GM21528 (cell line): ENCODE measurements around the gene CTNNA3.

Experiments
- ATAC-seq: cut with Tn5 transposase; IDR thresholded peaks from one replicate; pipeline ENCODE4 v1.9.1; 2021; ENCODE audit warnings: mild to moderate bottlenecking, moderate library complexity; ENCODE audit not compliant: unreplicated experiment, low FRiP score

The CTNNA3 gene

GRCh38 chr10:67156239-67156638 lies 539.8 kb downstream of the CTNNA3 start:
- ATAC-seq = no peak

GRCh38 chr10:67151471-67151870 lies 544.5 kb downstream of the CTNNA3 start:
- no peak for ATAC-seq

GRCh38 chr10:67144530-67144929 lies 551.5 kb downstream of the CTNNA3 start:
- ATAC-seq = no peak

GRCh38 chr10:67141300-67141699 lies 554.7 kb downstream of the CTNNA3 start:
- ATAC-seq = no peak

GRCh38 chr10:67140641-67141040 lies 555.4 kb downstream of the CTNNA3 start:
- no peak for ATAC-seq

DNA sequence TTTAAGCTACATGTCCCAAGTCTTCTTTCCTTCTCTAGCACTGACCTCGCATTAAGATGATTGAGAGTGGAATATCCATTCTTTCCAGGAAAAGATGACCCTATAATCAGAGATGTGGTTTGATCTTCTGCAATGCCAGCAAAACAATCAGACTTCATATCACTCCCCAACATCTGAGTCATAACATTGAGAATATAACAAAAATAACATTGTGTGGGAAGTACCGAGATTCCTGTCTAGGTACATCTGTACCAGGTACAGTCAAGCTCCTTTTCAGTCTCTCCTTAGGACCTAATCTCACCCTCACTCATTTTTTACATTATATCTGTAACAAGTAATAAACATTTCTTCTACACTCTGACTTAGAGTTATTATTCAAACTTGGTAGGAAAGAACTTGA lies 568.6 kb downstream of the CTNNA3 start:
- ATAC-seq = no peak

DNA sequence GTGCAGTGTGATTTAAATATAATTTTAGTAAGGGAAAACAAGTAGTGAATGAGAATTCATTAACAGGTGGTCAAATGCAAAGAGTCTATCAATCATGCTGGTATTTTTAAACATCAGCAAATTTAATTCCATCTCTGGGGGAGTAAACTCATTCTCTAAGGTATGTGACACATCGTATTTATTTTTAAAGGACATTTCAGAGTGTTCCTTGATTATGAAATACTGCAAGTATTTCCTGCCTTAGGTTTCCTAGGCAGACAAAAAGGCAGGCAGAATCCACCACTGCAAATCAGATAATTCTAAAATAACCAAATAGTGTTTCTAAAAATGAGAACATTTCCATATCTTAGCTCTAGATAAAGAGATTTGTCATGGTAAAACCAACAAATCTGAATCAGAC lies 576.3 kb downstream of the CTNNA3 start:
- ATAC-seq = no peak

DNA sequence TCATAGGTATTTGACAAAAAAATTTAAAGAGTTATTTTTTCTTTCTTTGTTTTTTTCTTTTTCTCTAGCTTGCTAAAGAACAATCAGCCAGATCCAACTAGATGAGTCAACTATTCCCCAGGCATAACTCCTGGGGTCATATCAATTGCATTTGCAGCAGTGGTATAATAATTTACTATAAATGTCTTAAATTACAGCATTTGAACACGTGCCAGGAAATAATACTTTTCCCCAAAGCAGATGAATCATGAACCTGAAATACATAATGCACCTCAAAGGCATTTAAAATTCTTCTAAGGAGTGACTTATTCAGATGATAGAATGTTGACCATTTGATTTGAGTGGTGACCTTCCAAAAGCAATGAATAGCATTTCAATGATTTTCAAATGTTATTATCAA lies 580.0 kb downstream of the CTNNA3 start:
- no peak for ATAC-seq

DNA sequence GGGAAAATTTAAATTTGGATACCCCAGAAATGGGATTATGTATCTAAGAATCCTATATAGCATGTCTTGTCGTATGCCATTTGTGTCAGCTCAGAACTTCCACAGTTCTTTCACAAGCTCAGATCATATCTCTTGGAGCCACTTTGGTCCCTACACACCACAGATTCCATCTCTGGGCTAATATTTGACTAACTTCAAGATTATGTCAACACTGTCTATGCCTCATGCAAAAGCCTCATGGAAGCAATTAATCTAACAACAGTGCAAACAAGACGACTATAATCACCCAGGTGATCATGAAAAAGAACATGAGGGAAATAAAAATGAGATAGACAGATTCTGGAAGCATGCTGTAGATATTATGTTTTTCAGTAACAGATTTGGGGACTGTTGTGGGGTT lies 581.0 kb downstream of the CTNNA3 start:
- no peak for ATAC-seq

DNA sequence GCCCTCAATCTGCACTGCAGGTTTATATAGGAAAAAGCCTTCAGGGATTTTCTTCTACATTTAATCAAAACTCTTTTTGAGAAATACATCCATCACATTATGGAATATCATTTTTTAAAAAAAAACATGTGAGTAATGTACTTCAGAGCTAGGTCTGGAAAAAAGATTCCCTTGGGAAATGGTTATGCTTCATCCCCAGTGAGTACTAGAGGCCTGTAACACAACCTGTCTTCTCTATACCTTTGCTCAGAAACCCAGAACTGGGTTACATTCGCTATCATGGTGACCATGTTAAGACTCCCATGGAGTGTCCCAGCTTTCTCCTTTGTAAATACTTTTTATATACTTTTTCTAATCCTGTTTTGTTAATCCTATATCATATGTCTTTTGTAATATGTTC lies 583.2 kb downstream of the CTNNA3 start:
- ATAC-seq = no peak

GRCh38 chr10:67110286-67110685 lies 585.7 kb downstream of the CTNNA3 start:
- ATAC-seq = no peak

- no peak for ATAC-seq
Observed at GRCh38 chr10:67107670-67108069, 588.3 kb downstream of the CTNNA3 start.

- ATAC-seq = no peak
Observed at GRCh38 chr10:67100951-67101350, 595.0 kb downstream of the CTNNA3 start.

DNA sequence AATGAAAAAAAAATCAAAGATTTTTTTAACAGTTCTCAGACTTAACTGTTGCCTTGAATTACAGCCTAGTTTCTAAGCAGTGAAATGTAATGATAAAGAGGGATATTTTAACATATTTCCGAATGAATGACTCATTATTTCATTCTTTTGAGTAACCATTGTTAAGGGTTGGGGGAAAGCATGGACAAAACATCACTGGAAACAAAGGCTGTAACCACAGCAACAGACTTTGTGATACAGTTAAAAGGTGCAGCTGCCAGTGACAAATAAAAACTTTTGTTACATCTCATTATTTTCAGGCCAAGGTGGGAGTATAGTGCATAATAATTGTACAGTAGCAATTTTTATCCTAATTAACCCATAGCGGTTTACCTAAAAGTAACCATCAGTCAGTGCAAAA lies 597.5 kb downstream of the CTNNA3 start:
- no peak for ATAC-seq

DNA sequence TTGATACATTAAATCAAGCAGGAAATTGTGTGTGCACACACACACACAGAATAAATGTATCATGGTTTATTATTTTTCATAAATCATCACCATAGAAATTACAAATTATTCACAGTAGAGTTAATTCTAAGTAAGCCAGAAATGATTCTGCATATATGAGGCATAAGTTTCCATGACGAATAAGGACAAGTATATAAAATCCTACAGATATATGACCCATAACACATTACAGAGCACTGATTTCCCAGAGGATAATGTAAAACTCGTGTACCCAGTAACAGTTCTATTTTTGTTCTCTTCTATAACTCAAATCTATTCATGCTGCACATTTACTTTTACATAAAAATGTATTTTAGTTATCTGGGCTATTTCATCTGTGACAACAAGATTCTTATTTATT lies 600.5 kb downstream of the CTNNA3 start:
- no peak for ATAC-seq

DNA sequence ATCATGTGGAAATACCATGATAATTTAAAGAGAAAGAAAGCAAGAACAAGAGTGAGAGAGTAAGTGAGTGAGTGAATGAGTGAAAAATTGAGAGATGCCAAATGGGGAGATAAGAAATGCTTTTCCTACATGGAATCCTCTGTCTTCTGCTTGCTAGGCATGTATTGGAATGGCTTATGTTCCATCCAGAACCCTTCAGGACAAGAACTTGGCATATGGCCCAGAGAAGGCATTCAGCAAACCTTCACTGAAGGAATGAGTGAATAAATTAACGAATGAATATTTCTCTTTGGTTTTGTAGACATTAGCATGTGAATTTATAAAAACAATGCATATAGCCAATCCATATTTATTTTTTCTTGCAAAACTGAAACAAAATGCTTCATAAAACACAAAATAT lies 608.0 kb downstream of the CTNNA3 start:
- ATAC-seq = no peak

DNA sequence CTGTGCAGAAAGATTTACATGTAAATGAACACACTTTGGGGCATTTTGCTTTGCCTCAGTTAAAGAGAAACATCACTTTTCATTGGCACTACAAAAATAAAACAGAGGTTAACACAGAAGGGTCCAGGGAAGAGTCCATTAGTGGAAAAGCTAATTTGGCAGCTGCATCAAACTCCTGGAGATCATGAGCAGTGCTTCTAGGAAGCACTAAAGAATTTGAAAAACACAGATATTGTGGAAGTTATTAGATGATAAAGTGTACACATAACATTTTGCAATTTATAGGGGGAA lies 608.9 kb downstream of the CTNNA3 start:
- no peak for ATAC-seq

DNA sequence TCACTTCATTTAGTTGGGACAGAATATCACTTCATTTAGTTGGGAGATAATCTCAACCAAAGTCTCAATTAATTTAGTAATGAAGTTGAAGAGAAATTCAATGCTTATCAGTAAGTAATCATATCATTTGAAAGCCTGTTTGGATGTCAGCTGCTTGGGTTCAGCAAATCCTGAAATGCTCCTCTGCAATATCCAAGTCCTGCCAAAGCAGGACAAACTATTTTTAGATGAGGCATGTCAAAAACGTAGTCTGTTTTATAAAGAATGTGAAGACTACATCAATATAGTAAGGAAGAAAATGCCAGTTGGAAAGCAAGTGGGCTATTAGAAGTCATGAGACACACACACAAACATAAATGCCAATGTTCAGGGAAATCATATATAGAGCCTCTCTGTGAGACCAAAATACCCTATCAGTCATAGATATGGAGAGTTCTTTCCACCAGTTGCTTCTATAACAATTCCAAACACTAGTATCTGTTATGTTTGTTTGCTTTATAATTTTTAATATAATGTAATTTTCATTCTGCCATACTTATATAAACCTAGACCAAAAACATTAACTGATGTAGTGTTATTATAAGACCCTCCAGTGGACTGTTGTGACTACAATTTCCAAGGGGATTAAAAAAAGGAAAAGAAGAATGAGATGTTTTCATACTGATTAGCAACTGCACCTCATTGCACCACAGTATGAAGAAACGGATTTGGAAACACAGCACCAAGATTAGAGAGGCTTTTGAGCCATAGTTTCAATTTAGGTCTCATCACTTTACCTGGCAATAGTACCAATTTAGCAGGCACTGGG lies 609.5 kb downstream of the CTNNA3 start:
- ATAC-seq = no peak

GRCh38 chr10:67079126-67079525 lies 616.9 kb downstream of the CTNNA3 start:
- ATAC-seq = no peak

DNA sequence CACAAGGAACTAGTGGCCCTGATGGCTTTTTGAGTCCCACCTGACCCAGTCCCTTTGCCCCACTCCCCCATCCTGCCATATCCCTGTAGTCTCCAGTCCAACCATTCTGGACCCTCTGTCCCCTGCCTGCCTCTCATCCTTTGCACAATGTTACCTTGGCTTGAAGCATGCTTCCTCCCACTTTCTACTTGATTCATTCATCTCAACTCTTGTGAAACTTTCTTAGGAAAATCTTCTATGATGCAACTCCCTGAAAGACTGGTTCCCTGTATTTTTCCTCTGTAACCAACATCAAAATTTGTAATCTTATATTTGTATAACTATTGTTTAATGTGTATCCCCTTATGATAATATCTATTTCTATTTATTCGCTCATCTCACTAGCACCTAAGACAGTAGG lies 618.6 kb downstream of the CTNNA3 start:
- no peak for ATAC-seq

DNA sequence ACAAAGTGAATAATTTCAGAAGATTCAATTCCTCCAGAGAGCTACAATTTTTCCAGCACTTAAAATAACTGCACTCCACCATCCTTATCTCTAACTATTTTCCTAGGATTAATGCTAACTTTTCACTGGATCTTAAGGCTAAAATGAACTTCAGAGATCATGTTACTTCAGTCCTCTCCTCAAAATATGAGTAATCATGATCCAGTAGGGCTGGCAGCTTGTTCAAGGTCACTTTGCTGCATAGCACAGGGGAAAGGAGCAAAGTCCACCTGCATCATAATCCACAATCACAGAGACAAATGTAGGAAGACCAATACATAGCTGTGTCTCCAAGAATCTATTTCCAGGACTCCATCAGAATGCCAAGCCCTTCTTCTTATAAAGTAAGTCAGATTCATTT lies 619.9 kb downstream of the CTNNA3 start:
- no peak for ATAC-seq

DNA sequence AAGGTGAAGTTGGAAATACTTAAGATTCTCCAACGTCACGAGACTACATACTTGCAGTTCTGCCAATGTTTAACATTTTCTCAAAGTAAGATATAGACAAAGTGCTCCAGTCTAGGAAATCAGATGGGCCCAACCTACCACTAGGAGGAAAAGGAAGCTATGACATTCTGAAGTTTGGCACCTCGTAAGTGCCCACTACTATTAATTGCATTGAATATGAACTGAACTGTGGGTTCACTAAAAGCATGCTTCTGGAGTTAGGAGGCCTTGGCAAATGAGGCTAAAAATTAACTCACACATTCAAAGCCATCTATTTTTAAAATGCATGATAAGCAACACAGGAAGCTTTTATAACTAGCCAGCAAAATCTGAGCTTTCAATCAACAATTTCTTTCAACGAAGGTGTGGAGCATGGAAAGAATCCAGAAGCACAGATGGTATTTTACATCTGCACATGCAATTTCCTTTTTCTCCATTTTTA lies 620.5 kb downstream of the CTNNA3 start:
- no peak for ATAC-seq

DNA sequence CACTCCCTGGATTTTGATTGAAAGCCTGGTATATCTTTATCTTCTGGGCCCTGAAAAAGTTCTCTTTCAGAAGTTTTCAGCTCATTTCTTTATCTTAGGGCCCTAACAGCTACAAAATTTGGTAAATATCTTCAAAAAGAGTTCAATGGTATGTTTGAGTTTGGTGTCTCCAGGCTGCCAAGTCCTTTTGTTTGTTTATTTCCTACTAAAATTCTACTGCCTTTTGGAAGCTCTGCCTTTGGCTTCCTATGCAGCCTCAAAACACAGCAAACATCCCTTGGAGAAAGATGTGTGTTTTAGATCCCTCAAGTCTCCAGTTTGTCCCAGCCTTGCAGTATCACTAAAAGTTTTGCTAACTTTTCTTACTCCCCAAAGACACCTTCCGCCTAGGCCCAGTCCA lies 623.3 kb downstream of the CTNNA3 start:
- ATAC-seq = no peak
